Activated CD4-positive, alpha-beta memory T cell treated with anti-CD3 and anti-CD28 coated beads, Interleukin-2, amount 10 ng/mL, durations not matched to agents 7 days and 5 days (primary cell): ENCODE results near the gene MAP3K10. TPM values are rescaled to one million over a fixed set of nuclear protein-coding genes. Genes with fewer than 3 reads are reported as not detected.
"Not testable (repeated sequence)": the region's sequence is repeated elsewhere in the genome, so short reads cannot be mapped to it uniquely, and the experiment has no call there.

ENCODE experiments used
- CTCF ChIA-PET: fragments of 350-600 bp; sonication (Branson Sonifier 250); formaldehyde crosslinking; loops from one replicate; lab custom pipeline; 2021; ENCODE audit warnings: antibody characterized with exemption, inconsistent platforms; lab: Charles Lee
- POLR2A ChIA-PET: fragments of 350-600 bp; sonication (Branson Sonifier 250); formaldehyde crosslinking; loops from one replicate; lab custom pipeline; 2021; ENCODE audit warnings: antibody characterized with exemption; lab: Charles Lee
- DNase-seq: peaks from one replicate; pipeline ENCODE4 v3.0.0-alpha.2; 2020
- H3K27ac Mint-ChIP-seq: one replicate; pipeline ENCODE4 v1.8.0; 2021; ENCODE audit warnings: mild to moderate bottlenecking, mixed read lengths
- H3K27me3 Mint-ChIP-seq: one replicate; pipeline ENCODE4 v1.8.0; 2021; ENCODE audit warnings: mixed read lengths
- H3K36me3 Mint-ChIP-seq: one replicate; pipeline ENCODE4 v1.8.0; 2021; ENCODE audit warnings: low read depth, mixed read lengths
- H3K4me1 Mint-ChIP-seq: one replicate; pipeline ENCODE4 v1.8.0; 2021; ENCODE audit warnings: mixed read lengths
- H3K4me3 Mint-ChIP-seq: one replicate; pipeline ENCODE4 v1.8.0; 2021; ENCODE audit warnings: mild to moderate bottlenecking, mixed read lengths
- H3K9me3 Mint-ChIP-seq: one replicate; pipeline ENCODE4 v1.8.0; 2021; ENCODE audit warnings: mixed read lengths
- total RNA-seq, 2 experiments: library from RNA; stranded (reverse); gene quantifications; one replicate each; pipeline ENCODE4 v1.2.3, GENCODE V29; 2021

Gene MAP3K10
- total RNA-seq, 2 experiments from 2014 or later: 17.3 to 18.0 TPM

- POLR2A ChIA-PET: no interaction called here
- no peaks in the 10 kb centered on the region for H3K9me3 Mint-ChIP-seq
- H3K27ac Mint-ChIP-seq: no peak overlapping the region
- CTCF ChIA-PET: interaction anchor here (0.6 to 1.1 kb wide), 2 partner anchors 10 to 280 kb away, joined by 4 to 5 read pairs; no protein-coding TSS in a partner anchor
- no peak overlapping the region for H3K4me3 Mint-ChIP-seq
- no peaks in the 10 kb centered on the region for H3K36me3 Mint-ChIP-seq
- no peaks in the 10 kb centered on the region for H3K27me3 Mint-ChIP-seq
- peaks cover 6% of the 10 kb centered on the region for H3K4me1 Mint-ChIP-seq
- DNase-seq: no peak
These were observed 34.2 kb upstream of the MAP3K10 start for GRCh38 chr19:40157059-40157458.

GRCh38 chr19:40159744-40160143 lies 31.5 kb upstream of the MAP3K10 start:
- CTCF ChIA-PET: interaction anchor here (1.2 kb wide), 1 partner anchor 15 kb away, joined by 3 read pairs; no protein-coding TSS in a partner anchor

GRCh38 chr19:40162104-40162503 lies 29.1 kb upstream of the MAP3K10 start:
- DNase-seq: no peak
- CTCF ChIA-PET: no interaction called here
- no peaks in the 10 kb centered on the region for H3K36me3 Mint-ChIP-seq
- peaks cover 8% of the 10 kb centered on the region for H3K4me1 Mint-ChIP-seq
- POLR2A ChIA-PET: no interaction called here
- no peak overlapping the region for H3K27ac Mint-ChIP-seq
- H3K27me3 Mint-ChIP-seq: no peaks in the 10 kb centered on the region
- no peaks in the 10 kb centered on the region for H3K9me3 Mint-ChIP-seq
- H3K4me3 Mint-ChIP-seq: no peak overlapping the region

More at GRCh38 chr19:40159744-40160143, 31.5 kb upstream of the MAP3K10 start:
- no peak overlapping the region for H3K4me3 Mint-ChIP-seq
- POLR2A ChIA-PET: no interaction called here
- no peak for DNase-seq
- no peaks in the 10 kb centered on the region for H3K9me3 Mint-ChIP-seq
- no peaks in the 10 kb centered on the region for H3K36me3 Mint-ChIP-seq
- H3K27ac Mint-ChIP-seq: no peak overlapping the region
- H3K27me3 Mint-ChIP-seq: no peaks in the 10 kb centered on the region
- peaks cover 9% of the 10 kb centered on the region for H3K4me1 Mint-ChIP-seq

- no peak for DNase-seq
- Mint-ChIP-seq H3K27me3 (no peaks in the 10 kb centered on the region), H3K4me3 (no peak overlapping the region), H3K36me3 (no peaks in the 10 kb centered on the region), H3K27ac (no peak overlapping the region), H3K4me1 (peaks cover 8% of the 10 kb centered on the region), H3K9me3 (no peaks in the 10 kb centered on the region)
- ChIA-PET CTCF (interaction anchor here (0.6 to 1.0 kb wide), 4 partner anchors 19 to 110 kb away, joined by 3 to 4 read pairs (median 4); no protein-coding TSS in a partner anchor), POLR2A (interaction anchor here (0.8 kb wide), 1 partner anchor 27 kb away, joined by 3 read pairs; no protein-coding TSS in a partner anchor)
These were observed 27.6 kb upstream of the MAP3K10 start for GRCh38 chr19:40163541-40164129.

- Mint-ChIP-seq H3K36me3 (no peaks in the 10 kb centered on the region), H3K4me1 (peaks cover 8% of the 10 kb centered on the region), H3K9me3 (no peaks in the 10 kb centered on the region), H3K27me3 (no peaks in the 10 kb centered on the region), H3K27ac (no peak overlapping the region), H3K4me3 (no peak overlapping the region)
- ChIA-PET POLR2A (no interaction called here), CTCF (interaction anchor here (0.5 to 2.3 kb wide), 9 partner anchors 9 to 390 kb away, joined by 3 to 7 read pairs (median 5); partner anchors contain the start of gene PSMC4)
- DNase-seq: peak; percentile 66
These were observed 25.8 kb upstream of the MAP3K10 start for GRCh38 chr19:40165362-40165937.

- POLR2A ChIA-PET, H3K4me1 Mint-ChIP-seq, DNase-seq, H3K27me3 Mint-ChIP-seq, H3K36me3 Mint-ChIP-seq, H3K4me3 Mint-ChIP-seq, H3K9me3 Mint-ChIP-seq, CTCF ChIA-PET, H3K27ac Mint-ChIP-seq: not testable (repeated sequence)
These were observed 21.5 kb upstream of the MAP3K10 start for GRCh38 chr19:40169482-40170302.

- H3K4me3 Mint-ChIP-seq, CTCF ChIA-PET, H3K36me3 Mint-ChIP-seq, DNase-seq, H3K27ac Mint-ChIP-seq, H3K27me3 Mint-ChIP-seq, POLR2A ChIA-PET, H3K9me3 Mint-ChIP-seq, H3K4me1 Mint-ChIP-seq: not testable (repeated sequence)
These were observed 20.8 kb upstream of the MAP3K10 start for GRCh38 chr19:40170303-40170989.

GRCh38 chr19:40171293-40171692 lies 19.9 kb upstream of the MAP3K10 start:
- POLR2A ChIA-PET, H3K9me3 Mint-ChIP-seq, H3K36me3 Mint-ChIP-seq, DNase-seq, H3K4me3 Mint-ChIP-seq, CTCF ChIA-PET, H3K4me1 Mint-ChIP-seq, H3K27me3 Mint-ChIP-seq, H3K27ac Mint-ChIP-seq: not testable (repeated sequence)

GRCh38 chr19:40174092-40174491 lies 17.1 kb upstream of the MAP3K10 start:
- ChIA-PET POLR2A (no interaction called here), CTCF (interaction anchor here (1.3 kb wide), 1 partner anchor 9 kb away, joined by 3 read pairs; no protein-coding TSS in a partner anchor)

GRCh38 chr19:40175820-40176219 lies 15.4 kb upstream of the MAP3K10 start:
- CTCF ChIA-PET: no interaction called here

More at GRCh38 chr19:40174092-40174491, 17.1 kb upstream of the MAP3K10 start:
- Mint-ChIP-seq H3K36me3 (no peaks in the 10 kb centered on the region), H3K27me3 (no peaks in the 10 kb centered on the region), H3K4me3 (no peak overlapping the region), H3K9me3 (no peaks in the 10 kb centered on the region), H3K4me1 (no peaks in the 10 kb centered on the region), H3K27ac (no peak overlapping the region)
- no peak for DNase-seq

GRCh38 chr19:40177286-40178070 lies 13.7 kb upstream of the MAP3K10 start:
- Mint-ChIP-seq H3K9me3 (no peaks in the 10 kb centered on the region), H3K36me3 (no peaks in the 10 kb centered on the region), H3K4me1 (no peaks in the 10 kb centered on the region), H3K27ac (no peak overlapping the region), H3K27me3 (no peaks in the 10 kb centered on the region), H3K4me3 (no peak overlapping the region)
- CTCF ChIA-PET: no interaction called here
- DNase-seq: no peak
- POLR2A ChIA-PET: interaction anchor here (0.6 kb wide), 1 partner anchor 48 kb away, joined by 4 read pairs; no protein-coding TSS in a partner anchor

More at GRCh38 chr19:40175820-40176219, 15.4 kb upstream of the MAP3K10 start:
- Mint-ChIP-seq H3K9me3 (no peaks in the 10 kb centered on the region), H3K36me3 (no peaks in the 10 kb centered on the region), H3K4me1 (no peaks in the 10 kb centered on the region), H3K27me3 (no peaks in the 10 kb centered on the region), H3K27ac (no peak overlapping the region), H3K4me3 (no peak overlapping the region)
- no peak for DNase-seq
- POLR2A ChIA-PET: no interaction called here

GRCh38 chr19:40178756-40179155 lies 12.5 kb upstream of the MAP3K10 start:
- H3K4me1 Mint-ChIP-seq: no peaks in the 10 kb centered on the region
- H3K9me3 Mint-ChIP-seq: no peaks in the 10 kb centered on the region
- no peak for DNase-seq
- H3K27me3 Mint-ChIP-seq: no peaks in the 10 kb centered on the region
- no peak overlapping the region for H3K27ac Mint-ChIP-seq
- no peak overlapping the region for H3K4me3 Mint-ChIP-seq
- no peaks in the 10 kb centered on the region for H3K36me3 Mint-ChIP-seq
- POLR2A ChIA-PET: no interaction called here
- CTCF ChIA-PET: interaction anchor here (0.6 to 1.4 kb wide), 2 partner anchors 14 to 462 kb away, joined by 3 to 4 read pairs; no protein-coding TSS in a partner anchor
